HepG2 (cell line): ENCODE results near the gene ADAMTS4. TPM values are rescaled to one million over a fixed set of nuclear protein-coding genes. Genes with fewer than 3 reads are reported as not detected.
A peak's percentile ranks its signal among the peaks of the same experiment; 100 is the strongest.

Source experiments
- ARNT ChIP-seq: fragments of 450-650 bp; IDR thresholded peaks from 2 replicates; pipeline ENCODE4 v1.6.1; 2017
- ESRRA ChIP-seq: sonication (generic); formaldehyde crosslinking; IDR thresholded peaks from 2 replicates; pipeline ENCODE4 v1.5.1; 2020; ENCODE audit warnings: mild to moderate bottlenecking, low read depth, missing genetic modification reagents
- GABPB1 ChIP-seq: IDR thresholded peaks from 2 replicates; pipeline ENCODE4 v1.6.1; 2016; ENCODE audit warnings: mild to moderate bottlenecking, missing genetic modification reagents, moderate library complexity, missing compliant biosample characterization
- HDAC2 ChIP-seq: sonication (generic); formaldehyde crosslinking; IDR thresholded peaks from 2 replicates; pipeline ENCODE4 v1.4.0; 2020; ENCODE audit warnings: missing genetic modification reagents
- HMGXB4 ChIP-seq, 2 experiments: sonication (generic) in 1 of 2; formaldehyde crosslinking in 1 of 2; IDR thresholded peaks; 2 replicates each; pipeline versions ENCODE4 v1.4.0 to v1.6.1; 2018 to 2020; ENCODE audit warnings: missing genetic modification reagents in 2 of 2, borderline replicate concordance in 1 of 2, low read depth in 1 of 2, mild to moderate bottlenecking in 1 of 2, missing biosample characterization in 1 of 2
- HNRNPH1 ChIP-seq: fragments of 200-400 bp; formaldehyde crosslinking; optimal IDR thresholded peaks from 2 replicates; pipeline ENCODE3; 2017; ENCODE audit warnings: mild to moderate bottlenecking, low read depth, low read length
- IRF2 ChIP-seq: IDR thresholded peaks from 2 replicates; pipeline ENCODE4 v1.6.1; 2018; ENCODE audit warnings: missing genetic modification reagents, missing compliant biosample characterization
- NCOA1 ChIP-seq: sonication (generic); formaldehyde crosslinking; IDR thresholded peaks from 2 replicates; pipeline ENCODE4 v1.9.0; 2021; ENCODE audit warnings: missing genetic modification reagents
- POLR2A ChIP-seq, 2 experiments: IDR thresholded peaks; 2 replicates each; pipeline ENCODE4 v1.6.1; 2011; ENCODE audit warnings: low read depth in 2 of 2, low read length in 2 of 2, mild to moderate bottlenecking in 1 of 2, moderate library complexity in 1 of 2; ENCODE audit not compliant: insufficient read depth in 1 of 2
- SP4 ChIP-seq: sonication (generic); formaldehyde crosslinking; IDR thresholded peaks from 2 replicates; pipeline ENCODE4 v1.8.1; 2023; ENCODE audit warnings: mild to moderate bottlenecking, missing genetic modification reagents
- SRF ChIP-seq: IDR thresholded peaks from 2 replicates; pipeline ENCODE4 v1.6.1; 2011; ENCODE audit warnings: mild to moderate bottlenecking, low read depth, low read length, moderate library complexity
- TBX3 ChIP-seq: fragments of 450-650 bp; IDR thresholded peaks from 2 replicates; pipeline ENCODE4 v1.6.1; 2017; ENCODE audit warnings: antibody characterized with exemption, mild to moderate bottlenecking, inconsistent platforms, borderline replicate concordance
- TEAD2 ChIP-seq: sonication (generic); formaldehyde crosslinking; IDR thresholded peaks from 2 replicates; pipeline ENCODE4 v1.9.0; 2021; ENCODE audit warnings: missing genetic modification reagents
- YY1 ChIP-seq: IDR thresholded peaks from 2 replicates; pipeline ENCODE4 v1.6.1; 2011; ENCODE audit warnings: low read length, low read depth, moderate library complexity, mild to moderate bottlenecking; ENCODE audit not compliant: insufficient read depth, insufficient replicate concordance
- ZBTB7B ChIP-seq: sonication (generic); formaldehyde crosslinking; IDR thresholded peaks from 2 replicates; pipeline ENCODE4 v1.4.0; 2020; ENCODE audit warnings: missing genetic modification reagents
- ZFP82 ChIP-seq: sonication (generic); formaldehyde crosslinking; IDR thresholded peaks from 2 replicates; pipeline ENCODE4 v1.5.1; 2020; ENCODE audit warnings: mild to moderate bottlenecking, missing genetic modification reagents, borderline replicate concordance
- ZNF12 ChIP-seq: sonication (generic); formaldehyde crosslinking; IDR thresholded peaks from 2 replicates; pipeline ENCODE4 v1.5.0; 2020; ENCODE audit warnings: missing genetic modification reagents
- ZNF274 ChIP-seq: sonication (generic); formaldehyde crosslinking; IDR thresholded peaks from 2 replicates; pipeline ENCODE4 v1.5.1; 2020; ENCODE audit warnings: mild to moderate bottlenecking, missing genetic modification reagents
- ZNF275 ChIP-seq: sonication (generic); formaldehyde crosslinking; IDR thresholded peaks from 2 replicates; pipeline ENCODE4 v1.8.0; 2022; ENCODE audit warnings: missing genetic modification reagents, mild to moderate bottlenecking, inconsistent platforms, borderline replicate concordance
- ZNF326 ChIP-seq: sonication (generic); formaldehyde crosslinking; IDR thresholded peaks from 2 replicates; pipeline ENCODE4 v1.4.0; 2020; ENCODE audit warnings: missing genetic modification reagents, borderline replicate concordance
- ZNF549 ChIP-seq: sonication (generic); formaldehyde crosslinking; IDR thresholded peaks from 2 replicates; pipeline ENCODE4 v1.5.0; 2020; ENCODE audit warnings: missing genetic modification reagents
- ZNF629 ChIP-seq: sonication (generic); formaldehyde crosslinking; conservative IDR thresholded peaks from 2 replicates; pipeline ENCODE4 v1.5.0; 2020; ENCODE audit warnings: missing genetic modification reagents
- ZNF710 ChIP-seq: sonication (generic); formaldehyde crosslinking; IDR thresholded peaks from 2 replicates; pipeline ENCODE4 v1.5.0; 2020; ENCODE audit warnings: mild to moderate bottlenecking, missing genetic modification reagents, borderline replicate concordance
- polyA plus RNA-seq, 8 experiments: library from polyadenylated mRNA; depleted of rRNA in 3 of 8; stranded (reverse) in 7 of 8; unstranded in 1 of 8; fragments of >200 nt; fragmentation: Illumina TruSeq in 4 of 8; extraction: Trizol in 4 of 8; gene quantifications; 2 replicates each; pipeline versions ENCODE4 v1.2.1 to v1.2.3, GENCODE V29; 2011 to 2016; ENCODE audit warnings: low read depth in 4 of 8, missing spikeins in 1 of 8, mixed read lengths in 1 of 8; ENCODE audit not compliant: insufficient read depth in 1 of 8
- total RNA-seq, 5 experiments: library from RNA; depleted of rRNA; stranded (reverse); fragments of >200 nt; fragmentation: Illumina TruSeq; extraction: Trizol; gene quantifications; 2 replicates each; pipeline ENCODE4 v1.2.3, GENCODE V29; 2016; ENCODE audit warnings: low read depth in 1 of 5
- TF ChIP-seq, protein P1 (sequence below): IDR thresholded peaks from 2 replicates; pipeline ENCODE4 v1.6.1; 2016; ENCODE audit warnings: mild to moderate bottlenecking, missing biosample characterization, missing genetic modification reagents

ADAMTS4 gene
- total and polyA plus RNA-seq, 2 of the 13 experiments (the other 11 are each of a cell fraction or from before 2014, with no cell fraction given), result 0.51 to 1.7 TPM

- no peak for TF ChIP-seq ZNF274 (CRISPR knock-in tag)
- TF ChIP-seq NCOA1 (CRISPR knock-in tag), result no peak
- TF ChIP-seq HNRNPH1, result peak; percentile 70
- TF ChIP-seq SRF, result no peak
- TF ChIP-seq ESRRA (CRISPR knock-in tag), result no peak; the same call in 1 of the 2 replicates
- TF ChIP-seq ZBTB7B, result peak; percentile 17; the same call in 1 of the 2 replicates
- TF ChIP-seq HMGXB4 (CRISPR knock-in tag; IDR thresholded peaks at IDR 0.05; ENCODE audit: borderline replicate concordance in 1 of 2, low read depth in 1 of 2), result peak; percentile 84 to 89
- TF ChIP-seq ZFP82 (CRISPR knock-in tag), result 0 out of 2 replicates have a peak, but pooled peaks have one; percentile 40
- TF ChIP-seq TBX3, result peak; percentile 23; the same call in 1 of the 2 replicates
- TF ChIP-seq YY1, result peak; percentile 52
- TF ChIP-seq TEAD2 (CRISPR knock-in tag), result no peak
- TF ChIP-seq, protein P1, sequence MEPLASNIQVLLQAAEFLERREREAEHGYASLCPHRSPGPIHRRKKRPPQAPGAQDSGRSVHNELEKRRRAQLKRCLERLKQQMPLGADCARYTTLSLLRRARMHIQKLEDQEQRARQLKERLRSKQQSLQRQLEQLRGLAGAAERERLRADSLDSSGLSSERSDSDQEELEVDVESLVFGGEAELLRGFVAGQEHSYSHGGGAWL (CRISPR knock-in tag), result peak; percentile 55; the same call in 1 of the 2 replicates
- peak; percentile 29; the same call in 1 of the 2 replicates for TF ChIP-seq ZNF275 (CRISPR knock-in tag)
- TF ChIP-seq ARNT, result no peak
- peak; percentile 69 to 79 for TF ChIP-seq POLR2A (IDR thresholded peaks at IDR 0.05; ENCODE audit: insufficient read depth in 1 of 2, low read depth in 2 of 2, low read length in 2 of 2)
- no peak for TF ChIP-seq ZNF629
- peak; percentile 48; the same call in 1 of the 2 replicates for TF ChIP-seq HDAC2
- TF ChIP-seq SP4 (CRISPR knock-in tag), result peak; percentile 84
- peak; percentile 68; the same call in 1 of the 2 replicates for TF ChIP-seq ZNF710 (CRISPR knock-in tag)
- TF ChIP-seq GABPB1 (CRISPR knock-in tag), result peak; percentile 64
- no peak for TF ChIP-seq ZNF12 (CRISPR knock-in tag)
- TF ChIP-seq IRF2, result peak; percentile 61; the same call in 1 of the 2 replicates
- TF ChIP-seq ZNF549 (CRISPR knock-in tag), result no peak
- no peak for TF ChIP-seq ZNF326 (CRISPR knock-in tag)
Measured at GRCh38 chr1:161165742-161166668, 32.8 kb downstream of the ADAMTS4 start, which contains the start of gene PPOX (continued).
